Activated CD8-positive, alpha-beta memory T cell treated with anti-CD3 and anti-CD28 coated beads for 48 hours (primary cell): ENCODE measurements around the gene GSK3A.

ENCODE experiments used
- DNase-seq, 3 experiments: peaks; one replicate each; pipeline ENCODE4 v3.0.0-alpha.2; 2020; ENCODE audit warnings: low read depth in 2 of 3, low spot score in 2 of 3

The GSK3A gene

DNA sequence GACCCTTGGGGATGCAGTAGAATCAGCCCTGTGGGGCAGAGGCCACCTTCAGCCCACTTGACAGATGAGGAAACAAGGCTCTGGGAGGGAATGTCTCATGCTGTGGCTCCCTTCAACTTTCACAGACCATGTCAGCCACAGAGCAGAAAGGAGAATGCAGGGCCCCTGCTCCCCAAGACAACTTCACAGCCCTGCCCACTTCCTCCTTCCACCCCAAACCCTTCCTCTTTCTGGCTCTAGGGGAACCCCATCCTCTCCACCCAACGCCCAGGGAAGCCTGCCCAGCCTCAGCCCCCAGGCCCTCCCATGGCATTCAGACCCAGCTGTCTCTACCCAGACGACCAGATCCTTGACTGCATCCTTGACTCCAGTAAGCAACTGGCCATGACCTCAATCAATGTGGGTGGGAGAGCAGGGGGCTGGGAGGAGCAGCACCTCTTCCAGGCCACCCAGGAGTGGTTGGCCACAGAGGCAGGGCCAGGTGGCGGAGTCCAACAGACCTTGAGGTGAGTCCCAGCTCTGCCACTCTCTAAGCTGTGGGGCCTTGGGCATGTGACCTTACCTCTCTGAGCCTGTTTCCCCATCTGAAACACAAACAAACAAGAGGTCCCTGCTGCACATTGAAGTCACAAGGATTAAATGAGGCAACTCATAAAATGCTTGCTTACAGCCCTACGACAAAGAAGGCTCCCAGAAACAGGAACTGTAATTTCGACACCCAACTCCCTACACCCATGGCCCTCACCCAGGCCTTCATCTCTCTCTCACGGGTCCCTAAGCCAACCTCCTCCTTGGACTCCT, 40.7 kb downstream of the GSK3A start:
- DNase-seq, result no peak

DNA sequence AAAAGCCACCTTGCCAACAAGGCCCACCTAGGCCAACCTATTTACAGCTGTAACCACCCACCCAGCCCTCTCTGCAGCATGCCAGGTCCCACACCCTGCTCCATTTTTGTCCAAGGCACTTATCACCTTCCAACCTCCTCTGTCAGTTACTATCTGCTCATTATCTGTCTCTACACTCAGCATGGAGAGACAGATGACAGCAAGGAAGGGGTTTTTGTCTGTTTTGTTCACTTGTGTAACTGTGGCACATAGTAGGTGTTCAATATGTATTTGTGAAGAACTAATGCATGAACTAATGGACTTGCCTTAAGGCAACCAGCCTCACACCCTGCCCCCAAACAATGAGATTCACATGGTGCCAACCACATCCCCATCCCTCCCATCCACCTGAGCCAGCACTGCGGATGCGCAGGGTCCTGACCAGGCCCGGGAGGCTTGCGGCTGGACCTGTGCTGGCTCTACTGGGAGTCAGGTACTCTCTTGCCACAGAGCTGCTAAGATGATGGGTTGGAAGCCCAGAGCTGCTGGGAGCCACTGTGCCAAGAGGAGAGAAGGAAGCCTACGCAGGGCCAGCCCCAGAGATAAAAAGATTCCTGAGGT, 42.2 kb downstream of the GSK3A start:
- DNase-seq, result no peak

- no peak for DNase-seq
Measured at GRCh38 chr19:42199440-42200115, 42.8 kb downstream of the GSK3A start.

GRCh38 chr19:42198676-42199439, 43.5 kb downstream of the GSK3A start:
- no peak for DNase-seq

GRCh38 chr19:42197375-42197817, 45.0 kb downstream of the GSK3A start:
- no peak for DNase-seq

DNA sequence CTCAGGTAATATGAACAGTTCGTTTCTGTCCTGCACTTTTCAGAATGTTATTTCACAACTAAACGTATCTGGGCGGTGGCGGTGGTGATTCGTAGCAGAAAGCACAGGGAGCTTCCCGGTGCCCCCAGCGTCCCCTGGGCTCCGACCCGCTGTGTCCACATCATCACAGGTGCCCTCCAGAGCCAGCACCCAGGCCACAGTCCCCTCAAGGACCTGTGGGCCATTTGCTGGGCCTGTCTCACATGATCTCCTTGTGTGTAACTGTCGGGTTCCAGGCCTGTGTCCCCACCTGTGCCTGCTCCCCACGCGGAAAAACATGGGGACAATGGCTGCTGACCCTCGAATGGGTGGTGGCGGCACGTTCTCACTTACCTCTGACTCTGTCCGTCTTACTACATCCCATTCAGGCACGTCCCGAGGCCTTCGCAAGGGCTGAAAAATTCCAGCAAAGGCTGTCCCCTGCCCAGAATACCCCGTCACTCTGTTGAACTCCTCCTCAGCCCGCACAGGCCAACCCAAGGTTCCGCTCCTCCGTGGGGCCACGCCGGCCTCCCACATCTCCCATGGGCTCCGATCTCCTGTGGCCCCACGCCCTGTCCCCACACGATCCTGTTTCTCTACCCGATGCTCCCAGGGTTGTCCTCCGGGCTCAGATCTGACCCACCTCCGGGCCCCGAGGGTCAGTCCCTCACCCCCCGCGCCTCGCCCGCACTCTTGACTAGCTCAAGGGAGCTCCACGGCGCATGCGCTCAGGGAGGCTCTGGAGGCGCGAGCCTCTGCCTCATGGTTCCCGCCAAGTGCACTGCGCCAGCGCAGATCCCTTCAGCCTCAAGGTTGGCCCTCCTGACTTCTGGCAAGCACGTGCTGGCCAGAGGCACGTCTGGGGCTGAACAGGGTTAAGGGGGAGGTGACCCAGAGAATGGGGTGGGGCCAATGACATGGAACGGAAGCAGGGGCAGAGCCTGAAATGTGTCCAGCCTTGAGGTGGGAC, 46.1 kb downstream of the GSK3A start:
- no peak for DNase-seq

- DNase-seq, result no peak
Measured at GRCh38 chr19:42193706-42194105, 48.7 kb downstream of the GSK3A start.

- no peak for DNase-seq
Measured at GRCh38 chr19:42193294-42193693, 49.1 kb downstream of the GSK3A start.

DNA sequence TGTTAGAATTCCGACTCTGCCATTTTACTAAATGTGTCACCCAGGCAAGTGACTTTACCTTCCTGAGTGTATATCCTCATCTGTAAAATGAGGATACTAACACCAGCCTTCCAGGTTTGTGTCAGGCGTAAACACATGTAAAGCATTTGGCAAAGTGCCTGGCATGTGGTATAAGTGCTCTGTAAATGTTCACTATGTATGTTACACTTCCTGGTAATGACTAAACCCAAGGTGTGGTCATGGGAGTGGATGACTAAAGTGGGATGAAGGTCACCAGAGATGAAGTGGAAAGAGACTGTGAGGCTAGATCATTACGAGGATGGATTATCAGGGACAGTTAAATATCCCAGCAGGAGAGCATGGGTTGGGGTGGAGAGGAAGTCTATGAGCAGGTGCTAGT, 50.5 kb downstream of the GSK3A start:
- DNase-seq, result no peak

DNA sequence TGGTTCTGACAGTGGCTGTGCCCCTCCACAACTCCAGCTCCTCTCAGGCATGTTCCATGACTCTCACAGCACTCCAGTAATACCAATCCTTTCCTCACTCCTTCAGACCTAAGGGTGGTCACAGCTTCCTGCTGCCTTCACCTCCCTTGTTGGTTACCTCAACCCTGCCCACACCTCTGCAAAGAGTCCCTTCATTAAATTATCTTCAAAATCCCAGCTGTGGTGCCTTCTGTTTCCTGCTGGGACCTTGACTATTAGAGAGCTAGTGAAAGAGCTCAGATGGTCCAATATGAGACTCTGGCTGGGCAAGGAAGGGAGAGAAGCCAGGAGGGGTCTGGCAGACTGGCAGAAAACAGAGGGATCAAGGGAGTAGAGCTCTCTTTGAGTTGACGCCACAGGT, 51.1 kb downstream of the GSK3A start:
- DNase-seq, result no peak

DNA sequence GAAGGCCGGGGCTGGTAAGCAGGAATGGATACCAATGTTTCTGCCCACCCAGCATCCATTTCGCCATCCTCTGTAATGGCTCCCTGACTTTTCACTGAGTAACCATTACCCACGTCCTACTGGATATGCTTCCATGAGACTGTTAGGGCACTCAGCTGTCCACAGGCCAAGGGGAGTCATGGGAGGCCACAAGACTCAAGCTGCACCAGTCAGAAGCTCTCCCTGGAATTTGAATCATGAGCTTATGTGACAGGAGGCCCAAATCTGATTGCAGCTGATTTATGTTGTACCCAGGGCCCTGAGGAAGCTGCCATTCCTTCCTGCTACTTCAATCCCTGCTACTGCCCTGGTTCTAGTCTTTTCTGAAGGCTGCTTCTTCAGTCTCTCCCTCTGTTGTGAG, 53.3 kb downstream of the GSK3A start:
- DNase-seq, result no peak

DNA sequence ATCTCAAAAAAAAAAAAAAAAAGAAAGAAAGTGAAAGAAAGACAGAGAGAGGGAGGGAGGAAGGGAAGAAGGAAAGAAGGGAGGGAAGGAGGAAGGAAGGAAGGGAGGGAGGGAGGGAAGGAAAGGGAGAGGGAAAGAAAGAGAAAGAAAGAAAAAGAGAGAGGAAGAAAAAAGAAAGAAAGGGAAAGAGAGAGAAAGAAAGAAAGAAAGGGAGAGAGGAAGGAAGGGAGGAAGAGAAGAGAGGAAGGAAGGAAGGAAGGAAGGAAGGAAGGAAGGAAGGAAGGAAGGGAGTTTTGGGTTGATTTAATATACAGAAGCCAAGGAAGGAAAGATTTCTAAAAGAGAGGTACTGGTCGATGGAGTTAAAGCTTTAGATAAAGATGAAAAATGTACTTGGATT, 53.7 kb downstream of the GSK3A start:
- no peak for DNase-seq

DNA sequence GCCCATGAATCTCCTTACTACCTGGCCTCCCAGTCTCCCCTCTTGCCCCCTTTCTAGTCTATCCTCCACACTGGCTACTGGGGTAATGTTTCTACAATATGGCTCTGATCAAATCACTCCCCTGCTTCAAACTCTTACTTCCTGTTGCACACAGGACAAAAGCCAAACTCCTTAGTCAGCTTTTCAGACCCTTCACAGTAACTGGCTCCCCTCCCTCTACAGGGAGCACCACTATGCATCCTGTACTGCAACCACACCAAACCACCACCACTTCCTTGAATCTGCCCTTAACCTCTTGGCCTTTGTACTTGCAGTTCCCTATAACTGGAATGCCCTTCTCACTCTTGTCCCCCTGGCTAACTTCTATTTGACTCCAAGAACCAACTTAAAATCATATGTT, 57.1 kb downstream of the GSK3A start:
- DNase-seq, result no peak

DNA sequence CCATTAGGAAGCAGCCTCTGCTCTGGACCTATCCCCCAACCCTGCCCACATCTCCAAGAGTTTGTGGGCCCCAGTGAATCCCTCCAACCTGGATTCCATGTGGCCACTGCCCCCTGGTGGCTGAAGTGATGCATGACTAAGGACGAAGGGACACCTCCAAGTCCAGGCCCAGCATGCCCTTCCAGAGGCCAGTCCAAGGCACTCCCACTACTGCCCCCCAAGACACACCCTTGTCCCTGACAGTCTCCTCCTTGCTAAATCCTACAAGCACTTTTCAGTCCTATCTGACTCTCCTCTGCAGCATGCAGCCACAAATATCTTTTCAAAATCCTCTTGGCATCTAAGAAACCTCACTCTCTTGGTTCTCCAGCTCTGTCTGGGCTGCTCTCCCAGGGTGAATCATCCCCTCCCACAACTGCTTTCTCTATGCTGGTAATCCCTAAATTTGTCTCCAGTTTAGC, 58.0 kb downstream of the GSK3A start:
- peak in 1 of 3 experiments; percentile 63 for DNase-seq
